Natural killer cell treated with Interleukin-12 subunit alpha and Interleukin-12 subunit beta and Interleukin-15 and Interleukin-18, amount 100 ng/mL, for 72 hours (primary cell): ENCODE measurements around the gene EN2. TPM values are rescaled to one million over a fixed set of nuclear protein-coding genes. Genes with fewer than 3 reads are reported as not detected.
"Not testable (repeated sequence)": the region's sequence is repeated elsewhere in the genome, so short reads cannot be mapped to it uniquely, and the experiment has no call there.

ENCODE experiments used
- ATAC-seq, 2 donors: fragments of 150-1000 bp; cut with Tn5 transposase in 1 of 2; sonication (Bioruptor Pico), chemical (Tn5 transposase) in 1 of 2; 2 replicates each; pipeline ENCODE4 v1.10.0; 2021
- DNase-seq: peaks from one replicate; pipeline ENCODE4 v3.0.0; 2022; ENCODE audit warnings: low spot score
- H3K27ac Mint-ChIP-seq, 2 donors: 1 replicate in 1 of 2; 2 replicates in 1 of 2; pipeline ENCODE4 v1.8.0; 2022; ENCODE audit warnings: mixed read lengths in 2 of 2, mild to moderate bottlenecking in 1 of 2, moderate library complexity in 1 of 2
- H3K27me3 Mint-ChIP-seq, 2 donors: 1 replicate in 1 of 2; 2 replicates in 1 of 2; pipeline ENCODE4 v1.8.0; 2022; ENCODE audit warnings: mixed read lengths in 2 of 2
- H3K36me3 Mint-ChIP-seq: one replicate; pipeline ENCODE4 v1.8.0; 2022; ENCODE audit warnings: mixed read lengths
- H3K4me1 Mint-ChIP-seq, 2 donors: 1 replicate in 1 of 2; 2 replicates in 1 of 2; pipeline ENCODE4 v1.8.0; 2022; ENCODE audit warnings: low read depth in 2 of 2, mixed read lengths in 2 of 2, mild to moderate bottlenecking in 1 of 2
- H3K4me3 Mint-ChIP-seq: one replicate; pipeline ENCODE4 v1.8.0; 2022; ENCODE audit warnings: mixed read lengths
- H3K9me3 Mint-ChIP-seq: 2 replicates; pipeline ENCODE4 v1.8.0; 2022; ENCODE audit warnings: mixed read lengths
- total RNA-seq, 2 donors: library from RNA; stranded (reverse); gene quantifications; one replicate each; pipeline ENCODE4 v1.2.3, GENCODE V29; 2022

The EN2 gene
- total RNA-seq, 2 donors from 2014 or later: 0.07 TPM; not detected in 1

GRCh38 chr7:155431711-155432110 is 26.2 kb upstream of the EN2 start:
- no peak overlapping the region for H3K27ac Mint-ChIP-seq
- H3K4me3 Mint-ChIP-seq: no peak overlapping the region
- ATAC-seq (no peak), DNase-seq (no peak)
- H3K36me3 Mint-ChIP-seq: no peaks in the 10 kb centered on the region
- peaks cover 32 to 36% of the 10 kb centered on the region in 2 donors for H3K27me3 Mint-ChIP-seq
- H3K9me3 Mint-ChIP-seq: no peaks in the 10 kb centered on the region
- no peaks in the 10 kb centered on the region for H3K4me1 Mint-ChIP-seq

- no peak for ATAC-seq
- H3K27ac Mint-ChIP-seq: no peak overlapping the region
Observed at GRCh38 chr7:155435110-155435509, 22.8 kb upstream of the EN2 start.

GRCh38 chr7:155437836-155438235 is 20.1 kb upstream of the EN2 start:
- ATAC-seq: no peak
- no peaks in the 10 kb centered on the region for H3K4me1 Mint-ChIP-seq
- no peak for DNase-seq
- H3K27ac Mint-ChIP-seq: no peak overlapping the region
- no peaks in the 10 kb centered on the region for H3K36me3 Mint-ChIP-seq
- no peak overlapping the region for H3K4me3 Mint-ChIP-seq
- H3K9me3 Mint-ChIP-seq: no peaks in the 10 kb centered on the region
- H3K27me3 Mint-ChIP-seq: peaks cover 26 to 27% of the 10 kb centered on the region in 2 donors

More at GRCh38 chr7:155435110-155435509, 22.8 kb upstream of the EN2 start:
- Mint-ChIP-seq H3K9me3 (no peaks in the 10 kb centered on the region), H3K4me3 (no peak overlapping the region), H3K27me3 (peaks cover 38 to 47% of the 10 kb centered on the region in 2 donors), H3K4me1 (no peaks in the 10 kb centered on the region), H3K36me3 (no peaks in the 10 kb centered on the region)
- DNase-seq: no peak

GRCh38 chr7:155438777-155439176 is 19.2 kb upstream of the EN2 start:
- ATAC-seq (no peak), DNase-seq (no peak)
- no peaks in the 10 kb centered on the region for H3K9me3 Mint-ChIP-seq
- H3K27ac Mint-ChIP-seq: no peak overlapping the region
- H3K4me1 Mint-ChIP-seq: no peaks in the 10 kb centered on the region
- H3K27me3 Mint-ChIP-seq: peaks cover 24 to 29% of the 10 kb centered on the region in 2 donors
- no peaks in the 10 kb centered on the region for H3K36me3 Mint-ChIP-seq
- no peak overlapping the region for H3K4me3 Mint-ChIP-seq

- DNase-seq: no peak
- Mint-ChIP-seq H3K27me3 (peaks cover 26 to 35% of the 10 kb centered on the region in 2 donors), H3K36me3 (no peaks in the 10 kb centered on the region), H3K4me1 (no peaks in the 10 kb centered on the region), H3K4me3 (no peak overlapping the region), H3K27ac (no peak overlapping the region), H3K9me3 (no peaks in the 10 kb centered on the region)
- ATAC-seq: no peak
Observed at GRCh38 chr7:155439311-155440017, 18.5 kb upstream of the EN2 start.

GRCh38 chr7:155440018-155440410 is 17.9 kb upstream of the EN2 start:
- Mint-ChIP-seq H3K36me3 (no peaks in the 10 kb centered on the region), H3K4me3 (no peak overlapping the region), H3K27me3 (peaks cover 27 to 35% of the 10 kb centered on the region in 2 donors), H3K9me3 (no peaks in the 10 kb centered on the region), H3K4me1 (no peaks in the 10 kb centered on the region), H3K27ac (no peak overlapping the region)
- no peak for DNase-seq
- ATAC-seq: no peak

GRCh38 chr7:155441856-155442255 is 16.1 kb upstream of the EN2 start:
- H3K36me3 Mint-ChIP-seq: no peaks in the 10 kb centered on the region
- peaks cover 15 to 23% of the 10 kb centered on the region in 2 donors for H3K27me3 Mint-ChIP-seq
- ATAC-seq (no peak), DNase-seq (no peak)
- no peaks in the 10 kb centered on the region for H3K9me3 Mint-ChIP-seq
- no peaks in the 10 kb centered on the region for H3K4me1 Mint-ChIP-seq
- no peak overlapping the region for H3K27ac Mint-ChIP-seq
- no peak overlapping the region for H3K4me3 Mint-ChIP-seq

- Mint-ChIP-seq H3K36me3 (no peaks in the 10 kb centered on the region), H3K4me1 (peaks cover 5 to 6% of the 10 kb centered on the region in 2 donors)
- ATAC-seq: no peak
Observed at GRCh38 chr7:155444746-155445145, 13.2 kb upstream of the EN2 start.

GRCh38 chr7:155445606-155446005 is 12.3 kb upstream of the EN2 start:
- H3K36me3 Mint-ChIP-seq, DNase-seq, H3K4me3 Mint-ChIP-seq, H3K9me3 Mint-ChIP-seq, ATAC-seq, H3K4me1 Mint-ChIP-seq, H3K27ac Mint-ChIP-seq: not testable (repeated sequence)
- peaks cover 24 to 27% of the 10 kb centered on the region in 2 donors for H3K27me3 Mint-ChIP-seq

More at GRCh38 chr7:155444746-155445145, 13.2 kb upstream of the EN2 start:
- no peak overlapping the region for H3K4me3 Mint-ChIP-seq
- no peak for DNase-seq
- peaks cover 24 to 25% of the 10 kb centered on the region in 2 donors for H3K27me3 Mint-ChIP-seq
- no peaks in the 10 kb centered on the region for H3K9me3 Mint-ChIP-seq
- H3K27ac Mint-ChIP-seq: no peak overlapping the region

- H3K27ac Mint-ChIP-seq: no peak overlapping the region
- H3K9me3 Mint-ChIP-seq: no peaks in the 10 kb centered on the region
- DNase-seq (no peak), ATAC-seq (no peak)
- peaks cover 5 to 6% of the 10 kb centered on the region in 2 donors for H3K4me1 Mint-ChIP-seq
- H3K36me3 Mint-ChIP-seq: no peaks in the 10 kb centered on the region
- H3K4me3 Mint-ChIP-seq: no peak overlapping the region
- H3K27me3 Mint-ChIP-seq: peaks cover 41 to 43% of the 10 kb centered on the region in 2 donors
Observed at GRCh38 chr7:155447603-155448002, 10.3 kb upstream of the EN2 start.

- H3K9me3 Mint-ChIP-seq: no peaks in the 10 kb centered on the region
- peaks cover 47 to 50% of the 10 kb centered on the region in 2 donors for H3K27me3 Mint-ChIP-seq
- no peak overlapping the region for H3K4me3 Mint-ChIP-seq
- DNase-seq (no peak), ATAC-seq (peak in 1 of 2 donors; percentile 22)
- H3K4me1 Mint-ChIP-seq: peaks cover 5 to 6% of the 10 kb centered on the region in 2 donors
- no peaks in the 10 kb centered on the region for H3K36me3 Mint-ChIP-seq
- H3K27ac Mint-ChIP-seq: no peak overlapping the region
Observed at GRCh38 chr7:155448632-155449007, 9.3 kb upstream of the EN2 start.

- Mint-ChIP-seq H3K27me3 (peaks cover 41 to 47% of the 10 kb centered on the region in 2 donors), H3K27ac (no peak overlapping the region)
Observed at GRCh38 chr7:155449008-155449868, 8.7 kb upstream of the EN2 start.

GRCh38 chr7:155449869-155450557 is 7.9 kb upstream of the EN2 start:
- no peaks in the 10 kb centered on the region for H3K36me3 Mint-ChIP-seq
- peaks cover 44 to 49% of the 10 kb centered on the region in 2 donors for H3K27me3 Mint-ChIP-seq
- DNase-seq (no peak), ATAC-seq (no peak)
- H3K9me3 Mint-ChIP-seq: no peaks in the 10 kb centered on the region
- H3K27ac Mint-ChIP-seq: no peak overlapping the region
- H3K4me3 Mint-ChIP-seq: no peak overlapping the region
- peaks cover 5 to 11% of the 10 kb centered on the region in 2 donors for H3K4me1 Mint-ChIP-seq

More at GRCh38 chr7:155449008-155449868, 8.7 kb upstream of the EN2 start:
- no peak overlapping the region for H3K4me3 Mint-ChIP-seq
- ATAC-seq: no peak
- no peak for DNase-seq
- H3K9me3 Mint-ChIP-seq: no peaks in the 10 kb centered on the region
- peaks cover 5 to 6% of the 10 kb centered on the region in 2 donors for H3K4me1 Mint-ChIP-seq
- H3K36me3 Mint-ChIP-seq: no peaks in the 10 kb centered on the region
